Heart left ventricle (tissue), 16 donors: Measurements from ENCODE around the gene TVP23C. TPM values are rescaled to one million over a fixed set of nuclear protein-coding genes. Genes with fewer than 3 reads are reported as not detected.

ENCODE experiments used
- ATAC-seq, 4 donors: fragments of 200-7000 bp; cut with Tn5 transposase; one replicate each; pipeline ENCODE4 v1.9.1; 2020 to 2022; ENCODE audit warnings: moderate library complexity in 4 of 4, mild to moderate bottlenecking in 3 of 4, moderate number of reproducible peaks in 1 of 4
- DNase-seq, 5 donors: peaks; one replicate each; pipeline ENCODE4 v3.0.0-alpha.2; 2020
- H3K27ac ChIP-seq, 12 donors: fragments of 200-600 bp; sonication (generic) in 4 of 12; one replicate each; pipeline versions ENCODE4 v1.5.0 to v1.8.0; 2016 to 2022; ENCODE audit warnings: mild to moderate bottlenecking in 2 of 12
- H3K27me3 ChIP-seq, 9 donors: fragments of 200-600 bp; sonication (generic) in 2 of 9; one replicate each; pipeline versions ENCODE4 v1.5.1 to v1.8.0; 2016 to 2022; ENCODE audit warnings: mild to moderate bottlenecking in 3 of 9
- H3K36me3 ChIP-seq, 9 donors: fragments of 200-600 bp; sonication (generic) in 2 of 9; one replicate each; pipeline versions ENCODE4 v1.5.0 to v1.8.0; 2018 to 2022; ENCODE audit warnings: mild to moderate bottlenecking in 2 of 9
- H3K4me1 ChIP-seq, 12 donors: fragments of 200-600 bp; sonication (generic) in 4 of 12; one replicate each; pipeline versions ENCODE4 v1.5.0 to v1.8.0; 2016 to 2022; ENCODE audit warnings: mild to moderate bottlenecking in 3 of 12
- H3K4me3 ChIP-seq, 12 donors: fragments of 200-600 bp; sonication (generic) in 4 of 12; one replicate each; pipeline versions ENCODE4 v1.5.0 to v1.8.0; 2017 to 2022; ENCODE audit warnings: mild to moderate bottlenecking in 9 of 12, moderate library complexity in 4 of 12
- H3K9me3 ChIP-seq, 12 donors: fragments of 200-600 bp; sonication (generic) in 4 of 12; one replicate each; pipeline versions ENCODE4 v1.5.0 to v1.8.0; 2016 to 2022; ENCODE audit warnings: mild to moderate bottlenecking in 1 of 12
- POLR2A ChIP-seq, 2 donors: fragments of 450-650 bp; IDR thresholded peaks; one replicate each; pipeline ENCODE4 v1.6.1; 2017; ENCODE audit warnings: antibody characterized with exemption in 2 of 2, mild to moderate bottlenecking in 2 of 2, moderate library complexity in 2 of 2
- WGBS, 4 donors: extraction: QIAGEN DNeasy Blood & Tissue Kit in 2 of 4; methylation state at CpG; one replicate each; pipeline versions ENCODE4 v1.1.5 to v1.1.7; 2013 to 2018; 5-methylcytosine and 5-hydroxymethylcytosine counted together
- intact Hi-C, 10 donors: fragments of 100-400 bp; cut with DNase I; formaldehyde crosslinking; loops; one replicate each; pipeline versions ENCODE4 v1.11.1 to v1.14.2; 2022
- polyA plus RNA-seq, 2 donors: library from polyadenylated mRNA; stranded (reverse); fragments of 200-250 nt; gene quantifications; one replicate each; pipeline ENCODE4 v1.2.3, GENCODE V29; 2013
- total RNA-seq, 9 donors: library from RNA; depleted of rRNA in 2 of 9; stranded (reverse); fragments of >200 nt in 2 of 9; fragmentation: NEBNext Ultra II Directional in 3 of 9; extraction: Animal tissue kit (Norgen Biotek cat#: 25700) in 3 of 9; gene quantifications; one replicate each; pipeline versions ENCODE4 v1.1.0 to v1.2.4, GENCODE V29; 2016 to 2023
- TF ChIP-seq, protein P1 (sequence below), 12 donors: fragments of 200-600 bp; sonication (generic) in 4 of 12; IDR thresholded peaks; one replicate each; pipeline versions ENCODE4 v1.5.0 to v1.8.0; 2018 to 2022; ENCODE audit warnings: antibody characterized with exemption in 12 of 12, mild to moderate bottlenecking in 5 of 12
- donor health status: ischemic (EF 13 %, LVEDD 7.1; RV severe dilation, severe dysfunction).
- donor health status: healthy with polysubstance abuse.
- donor health status: DM: no; HTN: yes; CAD: no.
- donor health status: DM: no; HTN: no; CAD: no.
- donor health status: ischemic (EF 25% LVEDD 6.9; RV normal size, moderate dysfunction).
- donor health status: ischemic (EF 25% LVEDD 5.7; RV mildly dilated, moderate dysfunction).
- donor health status: healthy.
- donor health status: DM: yes; HTN: yes; CAD: no.
- donor health status: ischemic (EF 35%, LVEDD 5.7; RV mildly dilated, moderate dysfunction).
- donor health status: nonischemic (EF 11% LVEDD 7.7; RV severe dilation, severe dysfunction).
- donor health status: DM: yes; HTN: yes; CAD: no.
- donor health status: PGD.
- donor health status: ischemic (EF 29% LVEDD 5.4; RV normal size, mild dysfunction).
- donor health status: nonischemic (EF 23%, LVEDD 6.1; RV moderate dilation, normal function).

TVP23C gene
- total and polyA plus RNA-seq, 11 donors = 1.9 to 8.7 (median 5.2) TPM

DNA sequence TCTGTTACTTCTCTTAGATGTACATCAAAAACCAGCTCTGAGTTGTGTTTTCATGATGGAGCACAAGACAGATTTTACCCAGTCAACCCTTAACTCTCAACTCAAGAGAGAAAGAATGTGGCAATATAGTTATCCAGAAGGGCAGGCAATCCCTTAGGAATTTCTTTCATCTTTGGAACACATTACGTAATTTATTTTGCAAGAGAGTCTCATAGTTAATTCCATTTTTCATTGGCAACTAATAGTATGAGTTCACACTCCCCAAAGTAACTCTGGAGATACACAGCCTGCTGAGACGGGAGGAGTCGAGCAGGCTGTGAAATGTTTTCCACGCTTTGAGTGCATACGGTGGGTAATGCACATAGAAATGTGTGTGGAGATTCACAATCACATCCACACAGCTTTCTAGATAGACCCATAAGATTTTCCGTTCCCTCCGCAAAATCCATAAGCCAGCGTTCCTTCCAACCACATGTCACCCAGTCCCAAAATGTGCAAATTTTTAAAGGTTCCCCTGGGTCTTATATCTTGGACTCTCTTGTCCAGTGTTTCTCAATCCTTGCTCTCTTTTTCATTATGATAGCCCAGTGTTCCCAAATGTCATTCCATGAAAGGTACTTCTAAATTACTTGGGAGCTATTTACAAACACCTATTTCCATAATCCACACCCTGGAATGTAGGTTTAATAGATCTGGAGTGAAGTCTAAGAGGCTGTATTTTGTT is 87.5 kb downstream of the TVP23C start:
- Histone ChIP-seq H3K9me3 (no peaks in the 10 kb centered on the region), H3K36me3 (no peaks in the 10 kb centered on the region), H3K27me3 (no peaks in the 10 kb centered on the region), H3K4me1 (peaks cover 0 to 20% (median 6%) of the 10 kb centered on the region in 12 donors), H3K4me3 (no peak overlapping the region), H3K27ac (peak overlapping the region in 8 of 12 donors; percentile 4 to 62 (median 37))
- intact Hi-C loops = no loop called here
- whole genome bisulfite sequencing, 4 donors = 80 to 85% (median 82%) methylated on average over 8 of the region's 8 CpGs
- TF ChIP-seq, protein P1, sequence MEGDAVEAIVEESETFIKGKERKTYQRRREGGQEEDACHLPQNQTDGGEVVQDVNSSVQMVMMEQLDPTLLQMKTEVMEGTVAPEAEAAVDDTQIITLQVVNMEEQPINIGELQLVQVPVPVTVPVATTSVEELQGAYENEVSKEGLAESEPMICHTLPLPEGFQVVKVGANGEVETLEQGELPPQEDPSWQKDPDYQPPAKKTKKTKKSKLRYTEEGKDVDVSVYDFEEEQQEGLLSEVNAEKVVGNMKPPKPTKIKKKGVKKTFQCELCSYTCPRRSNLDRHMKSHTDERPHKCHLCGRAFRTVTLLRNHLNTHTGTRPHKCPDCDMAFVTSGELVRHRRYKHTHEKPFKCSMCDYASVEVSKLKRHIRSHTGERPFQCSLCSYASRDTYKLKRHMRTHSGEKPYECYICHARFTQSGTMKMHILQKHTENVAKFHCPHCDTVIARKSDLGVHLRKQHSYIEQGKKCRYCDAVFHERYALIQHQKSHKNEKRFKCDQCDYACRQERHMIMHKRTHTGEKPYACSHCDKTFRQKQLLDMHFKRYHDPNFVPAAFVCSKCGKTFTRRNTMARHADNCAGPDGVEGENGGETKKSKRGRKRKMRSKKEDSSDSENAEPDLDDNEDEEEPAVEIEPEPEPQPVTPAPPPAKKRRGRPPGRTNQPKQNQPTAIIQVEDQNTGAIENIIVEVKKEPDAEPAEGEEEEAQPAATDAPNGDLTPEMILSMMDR (IDR thresholded peaks at IDR 0.05) = no peak
- no peak for TF ChIP-seq POLR2A (IDR thresholded peaks at IDR 0.05)
- ATAC-seq (peak; percentile 75 to 88 (median 82)), DNase-seq (no peak)

DNA sequence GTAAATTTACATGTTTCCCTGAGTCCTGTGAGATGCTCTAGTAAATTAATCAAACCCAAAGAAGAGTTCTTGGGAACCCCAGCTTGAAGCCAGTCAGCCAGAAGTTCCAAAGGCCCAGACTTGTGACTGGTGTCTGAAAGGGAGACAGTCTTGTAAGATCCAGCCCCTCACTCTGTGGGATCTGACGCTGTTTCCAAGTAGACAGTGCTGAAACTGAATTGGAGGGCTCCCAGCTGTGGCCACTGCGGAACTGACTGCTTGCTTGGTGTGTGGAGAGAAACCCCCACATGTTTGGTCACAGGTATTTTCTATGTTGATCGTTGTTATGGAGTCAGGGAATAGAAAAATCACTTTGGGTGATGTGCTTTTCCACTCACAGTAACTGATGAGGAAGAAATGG is 90.4 kb downstream of the TVP23C start:
- peaks cover 0 to 19% (median 2%) of the 10 kb centered on the region in 12 donors for H3K4me1 ChIP-seq
- ATAC-seq = no peak
- H3K27ac ChIP-seq = no peak overlapping the region
- intact Hi-C loops = no loop called here
- H3K4me3 ChIP-seq = no peak overlapping the region
- no peaks in the 10 kb centered on the region for H3K9me3 ChIP-seq
- TF ChIP-seq POLR2A (IDR thresholded peaks at IDR 0.05) = no peak
- TF ChIP-seq, protein P1 (IDR thresholded peaks at IDR 0.05) = no peak
- WGBS, 4 donors = 60 to 98% (median 85%) methylated on average over 3 of the region's 3 CpGs
- no peak for DNase-seq
- no peaks in the 10 kb centered on the region for H3K27me3 ChIP-seq
- no peaks in the 10 kb centered on the region for H3K36me3 ChIP-seq

DNA sequence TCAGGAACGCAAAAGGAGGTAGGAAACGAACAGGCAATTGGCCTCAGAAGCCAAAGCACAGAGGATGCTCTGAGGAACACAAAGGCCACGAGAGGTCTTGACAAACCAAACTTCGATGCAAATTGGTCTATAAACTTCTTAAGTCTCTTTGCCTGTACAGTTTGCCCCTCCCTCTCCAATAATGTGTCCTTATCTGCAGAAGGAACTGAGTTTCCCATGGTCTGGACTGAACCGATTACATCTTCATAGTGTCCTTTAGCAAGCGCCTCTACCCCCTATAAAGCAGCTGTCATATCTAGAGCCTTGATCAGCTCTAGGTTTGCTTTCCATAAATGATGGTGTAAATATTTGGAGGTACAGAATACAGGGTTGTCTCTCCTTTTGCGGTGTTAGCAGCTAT is 92.7 kb downstream of the TVP23C start:
- DNase-seq = no peak
- intact Hi-C loops = no loop called here
- 61 to 67% (median 62%) methylated on average over 7 of the region's 7 CpGs for WGBS, 4 donors
- no peak overlapping the region for H3K27ac ChIP-seq
- no peaks in the 10 kb centered on the region for H3K9me3 ChIP-seq
- ATAC-seq = no peak
- H3K27me3 ChIP-seq = no peaks in the 10 kb centered on the region
- peaks cover 0 to 21% (median 4%) of the 10 kb centered on the region in 12 donors for H3K4me1 ChIP-seq
- H3K4me3 ChIP-seq = no peak overlapping the region
- H3K36me3 ChIP-seq = no peaks in the 10 kb centered on the region
- TF ChIP-seq POLR2A (IDR thresholded peaks at IDR 0.05) = no peak
- TF ChIP-seq, protein P1 (IDR thresholded peaks at IDR 0.05) = no peak

DNA sequence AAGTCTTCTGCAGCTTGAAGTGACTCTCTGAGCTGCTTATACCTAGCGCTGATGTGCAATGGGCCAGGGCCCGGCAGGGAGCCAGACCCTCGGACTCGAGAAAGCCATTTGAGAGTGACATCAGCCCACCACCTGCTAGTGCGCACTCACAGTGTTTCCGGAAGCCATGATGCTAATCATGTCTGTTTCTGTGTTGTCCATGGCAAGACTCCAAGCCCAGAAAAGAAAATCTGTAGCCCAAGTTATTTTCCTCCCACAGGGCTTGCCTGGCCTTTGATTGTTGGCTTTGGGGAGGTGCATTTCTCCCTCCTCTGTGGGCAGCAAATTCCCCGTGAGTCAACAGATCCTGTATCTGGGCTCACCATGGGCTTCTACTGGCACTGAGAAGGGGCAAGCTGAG is 94.0 kb downstream of the TVP23C start:
- Histone ChIP-seq H3K36me3 (no peaks in the 10 kb centered on the region), H3K27me3 (no peaks in the 10 kb centered on the region), H3K4me1 (peaks cover 0 to 24% (median 4%) of the 10 kb centered on the region in 12 donors), H3K9me3 (no peaks in the 10 kb centered on the region), H3K27ac (no peak overlapping the region), H3K4me3 (no peak overlapping the region)
- TF ChIP-seq POLR2A (IDR thresholded peaks at IDR 0.05) = no peak
- TF ChIP-seq, protein P1 (IDR thresholded peaks at IDR 0.05) = no peak
- ATAC-seq (peak; percentile 35 to 84 (median 64)), DNase-seq (peak; percentile 53 to 75 (median 72))
- 57 to 62% (median 62%) methylated on average over 4 to 7 of the region's 7 CpGs for WGBS, 4 donors
- intact Hi-C loops = no loop called here
